PFSK-1 (cell line): ENCODE data around the gene HGFAC.

ENCODE experiments used
- POLR2AphosphoS5 ChIP-seq: IDR thresholded peaks from 2 replicates; pipeline ENCODE4 v1.6.1; 2012; ENCODE audit warnings: low read depth, mild to moderate bottlenecking, control low read depth, low read length, moderate library complexity
- TAF1 ChIP-seq: IDR thresholded peaks from 2 replicates; pipeline ENCODE4 v1.6.1; 2012; ENCODE audit warnings: low read length, control low read depth, borderline replicate concordance; ENCODE audit not compliant: insufficient read depth

DNA sequence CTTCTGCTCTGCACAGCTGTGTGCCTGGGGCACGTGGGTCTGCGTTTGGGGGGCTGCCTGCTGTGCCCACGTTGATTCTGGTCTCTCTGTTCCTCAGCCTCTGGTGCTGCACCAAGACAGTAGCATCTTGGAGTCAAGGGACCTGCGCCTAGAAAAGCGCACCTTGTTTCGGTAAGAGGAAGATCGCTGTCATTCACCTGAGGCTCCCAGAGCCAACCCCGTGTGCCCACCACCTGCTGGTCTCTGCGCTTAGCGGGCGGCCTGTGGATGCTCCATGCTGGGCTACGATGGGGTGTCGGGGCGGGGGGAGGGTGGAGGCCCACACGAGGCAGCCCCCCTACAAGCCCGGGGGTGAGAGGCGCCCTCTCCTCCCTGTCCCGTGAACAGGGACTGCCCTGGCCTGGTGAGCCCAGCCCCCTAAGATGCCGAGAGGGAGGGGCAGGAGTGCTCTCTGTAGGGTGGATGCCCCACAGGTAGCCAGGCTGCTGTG, 18.9 kb upstream of the HGFAC start:
- TF ChIP-seq TAF1 = no peak
- no peak for TF ChIP-seq POLR2AphosphoS5
